ENCODE data around the gene USF1. TPM values are rescaled to one million over a fixed set of nuclear protein-coding genes. Genes with fewer than 3 reads are reported as not detected.
"Not testable (repeated sequence)": the region's sequence is repeated elsewhere in the genome, so short reads cannot be mapped to it uniquely, and the experiment has no call there.

USF1 gene
- total RNA-seq, 1 donor from 2014 or later, result 37.9 TPM

GRCh38 chr1:161017756-161018630 lies 27.8 kb downstream of the USF1 start:
- DNase-seq (ENCODE audit: low read depth), result no peak
- TF ChIP-seq, protein P1, sequence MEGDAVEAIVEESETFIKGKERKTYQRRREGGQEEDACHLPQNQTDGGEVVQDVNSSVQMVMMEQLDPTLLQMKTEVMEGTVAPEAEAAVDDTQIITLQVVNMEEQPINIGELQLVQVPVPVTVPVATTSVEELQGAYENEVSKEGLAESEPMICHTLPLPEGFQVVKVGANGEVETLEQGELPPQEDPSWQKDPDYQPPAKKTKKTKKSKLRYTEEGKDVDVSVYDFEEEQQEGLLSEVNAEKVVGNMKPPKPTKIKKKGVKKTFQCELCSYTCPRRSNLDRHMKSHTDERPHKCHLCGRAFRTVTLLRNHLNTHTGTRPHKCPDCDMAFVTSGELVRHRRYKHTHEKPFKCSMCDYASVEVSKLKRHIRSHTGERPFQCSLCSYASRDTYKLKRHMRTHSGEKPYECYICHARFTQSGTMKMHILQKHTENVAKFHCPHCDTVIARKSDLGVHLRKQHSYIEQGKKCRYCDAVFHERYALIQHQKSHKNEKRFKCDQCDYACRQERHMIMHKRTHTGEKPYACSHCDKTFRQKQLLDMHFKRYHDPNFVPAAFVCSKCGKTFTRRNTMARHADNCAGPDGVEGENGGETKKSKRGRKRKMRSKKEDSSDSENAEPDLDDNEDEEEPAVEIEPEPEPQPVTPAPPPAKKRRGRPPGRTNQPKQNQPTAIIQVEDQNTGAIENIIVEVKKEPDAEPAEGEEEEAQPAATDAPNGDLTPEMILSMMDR (conservative IDR thresholded peaks at IDR 0.05; ENCODE audit: low read depth, low read length), result no peak
- no peak overlapping the region for H3K4me3 ChIP-seq (ENCODE audit: low read depth, low read length)

DNA sequence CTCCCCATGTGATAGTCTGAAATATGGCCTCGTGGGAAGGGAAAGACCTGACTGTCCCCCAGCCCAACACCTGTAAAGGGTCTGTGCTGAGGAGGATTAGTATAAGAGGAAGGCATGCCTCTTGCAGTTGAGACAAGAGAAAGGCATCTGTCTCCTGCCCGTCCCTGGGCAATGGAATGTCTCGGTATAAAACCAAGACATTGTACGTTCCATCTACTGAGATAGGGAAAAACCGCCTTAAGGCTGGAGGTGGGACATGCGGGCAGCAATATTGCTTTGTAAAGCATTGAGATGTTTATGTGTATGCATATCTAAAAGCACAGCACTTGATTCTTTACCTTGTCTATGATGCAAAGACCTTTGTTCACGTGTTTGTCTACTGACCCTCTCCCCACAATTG lies 28.6 kb downstream of the USF1 start:
- not testable (repeated sequence) for H3K4me3 ChIP-seq (ENCODE audit: low read depth, low read length); DNase-seq (ENCODE audit: low read depth)

DNA sequence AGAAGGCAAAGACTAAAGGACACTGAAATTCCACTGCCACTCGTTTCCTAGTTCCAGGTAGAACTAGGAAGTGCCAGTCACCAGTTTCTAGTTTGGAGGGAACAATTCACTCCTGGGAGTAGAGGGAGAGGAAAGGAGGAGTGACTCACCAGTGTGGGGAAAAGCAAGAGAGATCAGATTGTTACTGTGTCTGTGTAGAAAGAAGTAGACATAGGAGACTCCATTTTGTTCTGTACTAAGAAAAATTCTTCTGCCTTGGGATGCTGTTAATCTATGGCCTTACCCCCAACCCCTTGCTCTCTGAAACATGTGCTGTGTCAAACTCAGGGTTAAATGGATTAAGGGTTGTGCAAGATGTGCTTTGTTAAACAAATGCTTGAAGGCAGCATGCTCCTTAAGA lies 29.1 kb downstream of the USF1 start:
- H3K4me3 ChIP-seq (ENCODE audit: low read depth, low read length); DNase-seq (ENCODE audit: low read depth): not testable (repeated sequence)

DNA sequence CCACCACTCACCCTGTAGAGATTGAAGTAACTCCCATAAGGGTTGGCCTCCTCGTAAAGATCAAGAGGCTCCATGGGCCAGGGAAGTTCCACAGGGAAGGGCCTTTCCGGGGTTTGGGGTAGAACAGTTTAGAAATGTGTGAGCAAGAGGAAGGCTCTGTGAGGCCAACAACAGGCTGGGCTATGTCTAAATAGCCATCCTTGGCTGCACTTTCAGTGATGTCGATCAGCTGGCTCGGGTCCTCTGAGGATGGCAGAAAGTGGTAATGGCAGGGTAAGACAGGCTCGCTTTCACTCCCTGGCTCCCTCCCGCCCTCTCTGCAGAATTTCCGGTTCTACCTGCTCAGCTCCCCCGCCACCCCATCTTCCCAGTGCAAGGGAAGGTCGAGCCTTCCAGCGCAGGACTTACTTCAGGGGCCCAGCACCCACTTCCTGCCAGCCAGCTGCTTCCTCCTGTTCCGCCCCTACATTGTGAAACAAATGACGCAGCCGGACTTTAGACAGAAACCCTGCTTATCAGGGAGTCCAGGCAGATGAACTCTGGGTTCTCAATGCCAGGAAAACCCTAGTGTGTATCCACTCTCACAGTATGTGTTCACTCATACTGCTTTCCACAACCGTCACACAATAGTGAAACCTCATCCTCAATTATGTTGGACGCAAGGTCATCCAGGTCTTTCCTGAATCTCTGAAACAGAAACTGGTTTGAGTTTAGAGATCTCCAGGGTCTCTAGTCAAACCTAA lies 32.1 kb downstream of the USF1 start:
- peak; percentile 82 for DNase-seq (ENCODE audit: low read depth)
- peak overlapping the region; percentile 40 for H3K4me3 ChIP-seq (ENCODE audit: low read depth, low read length)
- TF ChIP-seq, protein P1 (conservative IDR thresholded peaks at IDR 0.05; ENCODE audit: low read depth, low read length), result no peak

- TF ChIP-seq, protein P1 (conservative IDR thresholded peaks at IDR 0.05; ENCODE audit: low read depth, low read length), result no peak
- peak overlapping the region; percentile 40 for H3K4me3 ChIP-seq (ENCODE audit: low read depth, low read length)
- no peak for DNase-seq (ENCODE audit: low read depth)
Observed at GRCh38 chr1:161013131-161013487, 32.7 kb downstream of the USF1 start.

- TF ChIP-seq, protein P1 (conservative IDR thresholded peaks at IDR 0.05; ENCODE audit: low read depth, low read length), result no peak
- no peak overlapping the region for H3K4me3 ChIP-seq (ENCODE audit: low read depth, low read length)
- no peak for DNase-seq (ENCODE audit: low read depth)
Observed at GRCh38 chr1:161012420-161012819, 33.4 kb downstream of the USF1 start.

DNA sequence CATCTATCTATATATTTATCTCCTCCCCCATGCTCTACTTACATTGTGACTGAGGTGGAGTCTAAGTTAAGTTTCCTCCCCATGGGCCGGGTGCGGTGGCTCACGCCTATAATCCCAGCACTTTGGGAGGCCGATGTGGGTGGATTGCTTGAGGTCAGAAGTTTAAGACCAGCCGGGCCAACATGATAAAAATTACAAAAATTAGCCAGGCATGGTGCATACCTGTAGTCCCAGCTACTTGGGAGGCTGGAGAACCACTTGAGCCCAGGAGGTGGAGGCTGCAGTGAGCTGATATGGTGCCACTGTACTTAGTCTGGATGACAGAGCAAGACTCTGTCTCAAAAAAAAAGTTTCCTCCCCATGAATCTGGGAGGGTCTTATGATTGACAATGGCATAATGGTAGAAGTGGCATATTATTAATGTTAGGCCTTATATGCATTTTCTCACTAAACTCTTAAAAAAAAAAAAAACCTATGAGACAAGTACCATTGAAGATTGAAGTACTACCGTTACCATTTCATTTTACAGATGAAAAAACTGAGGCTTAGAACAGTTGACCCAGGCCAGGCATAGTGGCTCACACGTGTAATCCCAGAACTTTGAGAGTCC lies 36.1 kb downstream of the USF1 start:
- DNase-seq (ENCODE audit: low read depth), result no peak
- TF ChIP-seq, protein P1 (conservative IDR thresholded peaks at IDR 0.05; ENCODE audit: low read depth, low read length), result no peak
- H3K4me3 ChIP-seq (ENCODE audit: low read depth, low read length), result no peak overlapping the region

Data from epithelial cell of proximal tubule (primary cell).